Measurements from ENCODE around the gene TDRD12.
"Not testable (repeated sequence)": the region's sequence is repeated elsewhere in the genome, so short reads cannot be mapped to it uniquely, and the experiment has no call there.

Gene TDRD12

DNA sequence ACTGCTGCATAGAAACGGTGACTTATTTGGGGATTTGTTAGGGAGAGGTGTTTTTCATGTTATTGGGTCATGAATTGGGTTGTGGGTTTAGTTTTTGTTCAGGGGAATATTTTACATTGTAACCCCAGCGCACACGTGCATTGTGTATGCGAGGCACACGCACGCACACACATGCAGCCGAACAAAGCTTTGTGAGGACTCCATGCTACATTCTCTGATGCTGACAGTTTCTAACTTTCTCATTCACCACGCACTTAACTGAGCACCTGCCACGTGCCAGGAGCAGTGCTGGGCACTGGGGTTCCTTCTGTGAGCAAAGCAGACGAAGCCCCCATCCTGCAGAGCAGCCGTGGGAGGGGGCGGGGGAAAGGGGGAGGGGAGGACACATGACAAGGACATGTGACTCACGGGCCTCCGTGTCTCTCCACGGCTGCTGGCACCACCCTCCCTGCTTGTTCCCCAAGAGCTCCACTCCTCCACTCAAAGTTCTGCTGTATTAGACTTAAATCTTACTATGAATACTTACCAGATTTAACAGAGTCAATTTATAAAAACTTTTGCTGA lies 94.4 kb downstream of the TDRD12 start:
- no peak for DNase-seq

DNA sequence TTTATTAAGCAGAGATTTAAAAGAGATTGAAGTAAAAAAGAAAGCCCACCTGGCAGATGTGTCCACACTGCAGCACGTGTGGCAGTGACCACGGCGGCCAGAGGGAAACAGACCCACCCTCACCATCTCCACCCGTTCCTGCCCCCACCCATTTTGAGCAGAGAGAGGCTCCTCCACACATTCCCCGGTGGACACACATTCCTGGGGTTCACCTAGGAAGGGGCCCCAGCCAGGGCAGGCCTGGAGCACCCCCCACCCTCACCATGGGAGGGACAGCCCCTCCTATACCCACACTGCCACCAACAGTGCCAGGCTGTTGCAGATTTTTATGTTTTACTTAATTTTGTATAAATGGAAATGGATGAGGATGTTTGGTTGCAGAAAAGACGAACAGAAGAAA lies 95.1 kb downstream of the TDRD12 start:
- no peak for DNase-seq

GRCh38 chr19:32816555-32817099 lies 97.1 kb downstream of the TDRD12 start:
- DNase-seq: no peak

DNA sequence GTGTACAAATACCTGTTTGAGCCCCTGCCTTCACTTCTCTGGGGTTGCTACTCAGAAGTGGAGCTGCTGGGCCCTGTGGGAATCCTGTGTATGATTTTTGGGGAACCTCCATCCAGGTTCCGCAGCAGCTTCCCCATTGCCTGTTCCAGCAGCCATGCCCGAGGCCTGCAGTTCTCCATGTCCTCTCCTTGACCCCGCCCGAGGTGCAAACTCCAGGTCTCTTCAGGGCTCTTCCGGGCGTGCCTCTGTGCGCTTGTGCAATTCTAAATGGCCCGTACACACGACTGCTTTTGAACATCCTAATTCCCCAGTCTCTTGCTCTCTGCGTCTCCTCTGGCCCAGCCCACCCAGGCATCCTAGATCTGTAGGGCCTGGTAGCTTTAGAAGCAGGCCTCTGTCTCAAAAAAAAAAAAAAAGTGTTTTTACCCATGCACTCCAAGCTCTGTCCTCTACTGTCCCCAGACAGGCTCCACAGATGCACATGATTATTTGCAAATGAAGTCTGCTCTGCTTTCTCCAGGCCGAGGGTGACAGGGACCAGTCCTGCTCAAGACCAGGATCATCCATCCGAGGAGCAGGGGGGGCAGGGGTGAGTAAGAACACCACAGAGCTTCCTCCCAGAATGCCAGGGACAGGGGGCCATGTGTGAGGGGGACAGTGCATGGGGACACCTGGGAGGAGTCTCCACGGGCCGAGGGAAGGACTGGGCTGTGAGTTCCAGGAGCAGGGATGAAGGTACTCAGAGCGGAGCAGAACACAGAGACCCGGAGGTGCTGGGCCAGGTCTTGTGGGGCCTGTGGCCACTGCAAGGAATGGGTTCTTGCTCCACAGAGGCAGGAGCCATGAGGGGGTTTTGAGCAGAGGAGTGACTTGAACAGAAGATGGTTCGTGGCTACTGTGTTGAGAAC lies 98.3 kb downstream of the TDRD12 start:
- no peak for DNase-seq

DNA sequence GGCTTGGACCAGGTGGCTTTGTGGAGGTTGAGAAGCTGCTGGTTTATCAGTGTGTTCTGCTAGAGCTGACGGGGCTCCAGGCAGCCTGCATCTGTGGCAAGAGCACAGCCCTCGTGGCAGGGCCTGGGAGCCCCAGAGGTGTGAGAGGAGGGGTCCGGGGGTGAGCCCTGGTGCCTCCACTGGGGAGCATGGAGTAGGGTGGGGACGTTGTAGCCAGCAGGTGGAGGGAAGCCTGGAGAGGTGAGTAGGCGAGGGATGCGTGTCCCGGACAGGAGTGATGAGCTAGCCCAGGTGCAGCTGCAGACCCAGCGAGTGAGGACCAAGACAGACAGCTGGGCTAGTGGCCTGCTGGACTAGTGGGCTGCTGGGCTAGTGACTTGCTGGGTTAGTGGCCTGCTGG lies 99.0 kb downstream of the TDRD12 start:
- DNase-seq: no peak

GRCh38 chr19:32819419-32820400 lies 100.1 kb downstream of the TDRD12 start:
- no peak for DNase-seq

DNA sequence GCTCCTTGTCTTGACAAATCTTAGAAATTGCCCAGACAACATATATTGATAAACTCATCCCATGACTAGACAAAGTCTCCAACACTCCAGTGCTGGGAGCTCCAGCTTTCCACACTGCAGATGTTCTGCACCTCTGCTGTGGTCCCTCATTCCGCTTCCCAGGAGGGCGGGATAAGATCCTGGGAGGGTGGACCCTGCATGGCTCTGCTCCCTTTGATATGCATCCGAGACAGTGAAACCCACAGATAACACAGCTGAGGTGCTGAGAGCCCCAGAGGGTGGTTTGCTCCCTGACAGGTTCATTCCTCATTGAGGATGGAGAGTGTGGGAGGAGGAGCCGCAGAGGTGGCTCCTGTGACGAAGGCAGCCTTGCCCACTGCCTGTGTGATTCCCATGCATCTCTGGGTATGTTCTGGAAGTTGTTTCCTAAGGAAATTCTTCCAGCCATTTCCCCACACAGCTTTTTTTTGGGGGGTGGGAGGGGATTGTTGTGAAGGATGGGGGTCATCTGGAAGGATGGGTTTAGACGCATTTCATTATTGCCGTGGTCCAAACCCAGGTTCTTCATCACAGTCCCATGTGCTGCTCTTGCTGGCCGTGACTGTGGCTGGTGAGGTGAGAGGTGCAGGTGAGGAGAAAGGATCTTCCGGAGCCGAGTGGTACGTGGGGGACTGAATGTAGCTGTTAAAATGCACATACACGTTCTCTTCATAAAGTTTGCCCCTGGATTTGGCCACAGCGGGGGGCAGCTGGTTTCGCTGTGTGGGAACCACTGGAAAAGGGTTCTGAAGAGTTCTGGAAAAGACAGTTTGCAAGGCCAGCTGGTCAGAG lies 103.6 kb downstream of the TDRD12 start:
- DNase-seq: no peak

GRCh38 chr19:32823747-32824102 lies 104.2 kb downstream of the TDRD12 start:
- no peak for DNase-seq

GRCh38 chr19:32824191-32824751 lies 104.7 kb downstream of the TDRD12 start:
- peak; percentile 30 for DNase-seq

DNA sequence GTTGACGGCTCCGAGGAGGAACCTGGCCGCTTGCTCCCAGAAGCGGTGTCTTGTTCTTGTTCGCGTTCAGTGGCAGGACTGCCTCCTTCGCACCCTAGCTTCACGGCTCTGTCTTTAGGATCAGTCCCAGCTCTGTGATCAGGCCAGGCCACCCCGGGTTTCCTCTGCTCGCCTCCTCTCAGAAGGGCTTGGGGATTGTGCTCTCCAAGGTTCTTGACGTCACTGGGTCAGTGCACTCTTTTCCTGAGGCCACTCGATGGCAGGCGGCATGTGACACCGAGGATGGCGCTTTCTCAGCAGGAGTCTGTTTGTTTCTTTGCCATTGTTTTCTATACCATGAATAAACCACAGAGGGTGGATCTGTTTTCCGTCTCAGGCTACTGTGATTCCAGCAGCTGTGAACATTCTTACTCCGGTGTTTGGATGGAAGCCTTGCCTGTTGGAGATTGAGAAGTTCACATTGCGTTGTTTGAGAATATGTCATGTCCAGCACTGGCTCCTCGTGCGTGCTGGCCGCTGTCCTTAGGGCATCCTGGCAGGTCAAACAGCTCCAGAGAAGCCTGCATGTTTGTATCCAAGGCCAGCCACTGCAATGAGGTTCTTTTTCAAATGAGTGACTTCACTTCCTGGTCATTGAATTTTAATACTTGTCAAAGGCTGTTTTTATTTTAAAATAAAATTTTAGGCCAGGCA lies 105.5 kb downstream of the TDRD12 start:
- no peak for DNase-seq

DNA sequence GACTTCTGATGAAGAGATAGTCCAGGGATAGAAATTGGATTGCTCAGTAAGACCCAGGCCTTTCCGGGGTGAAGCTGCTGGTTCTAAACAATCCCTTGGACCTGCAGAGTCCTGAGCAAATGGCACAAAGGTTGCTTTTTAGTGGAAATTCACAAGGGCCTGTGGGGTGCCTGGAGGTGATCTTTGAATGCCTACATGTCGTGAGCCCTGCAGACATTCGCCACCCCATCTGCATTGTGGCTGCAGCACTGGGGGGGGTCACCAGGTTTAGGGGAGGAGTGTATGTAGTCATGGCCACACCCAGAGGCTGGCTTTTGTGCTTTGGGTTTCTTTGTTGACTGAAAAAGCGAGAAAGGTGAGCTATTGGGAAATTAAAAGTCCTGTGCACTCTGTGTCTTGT lies 108.6 kb downstream of the TDRD12 start:
- DNase-seq: no peak

- DNase-seq: no peak
Measured at GRCh38 chr19:32828643-32829344, 109.2 kb downstream of the TDRD12 start.

DNA sequence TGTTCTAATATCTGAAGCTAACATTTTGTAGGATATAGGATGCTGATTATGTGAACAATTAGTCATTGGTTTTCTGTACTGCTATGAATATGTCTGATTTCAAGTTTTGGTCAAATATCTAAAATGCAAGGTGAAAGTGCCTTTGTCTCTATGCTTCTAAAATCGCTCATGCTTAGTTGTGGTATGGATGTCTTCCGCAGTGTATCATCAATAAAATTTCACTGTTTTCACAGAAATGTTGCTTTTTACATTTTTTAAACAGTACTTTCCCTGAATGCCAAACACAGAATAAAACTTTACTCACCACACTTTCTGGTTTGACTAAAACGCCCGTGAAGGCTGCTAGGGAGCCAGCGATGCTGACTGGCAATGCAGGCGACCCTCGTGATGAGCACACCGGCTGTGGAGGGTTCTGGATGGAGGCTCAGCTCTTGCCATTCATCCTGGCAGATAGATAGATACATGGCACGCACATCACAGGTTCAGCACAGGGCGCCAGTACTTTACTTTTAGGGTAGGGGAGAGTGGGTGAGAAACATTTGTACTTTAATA lies 109.9 kb downstream of the TDRD12 start:
- no peak for DNase-seq

- no peak for DNase-seq
Measured at GRCh38 chr19:32830231-32831014, 110.9 kb downstream of the TDRD12 start.

- DNase-seq: no peak
Measured at GRCh38 chr19:32831611-32832010, 112.0 kb downstream of the TDRD12 start.

GRCh38 chr19:32832094-32832493 lies 112.5 kb downstream of the TDRD12 start:
- not testable (repeated sequence) for DNase-seq

GRCh38 chr19:32832825-32833224 lies 113.3 kb downstream of the TDRD12 start:
- DNase-seq: not testable (repeated sequence)

DNA sequence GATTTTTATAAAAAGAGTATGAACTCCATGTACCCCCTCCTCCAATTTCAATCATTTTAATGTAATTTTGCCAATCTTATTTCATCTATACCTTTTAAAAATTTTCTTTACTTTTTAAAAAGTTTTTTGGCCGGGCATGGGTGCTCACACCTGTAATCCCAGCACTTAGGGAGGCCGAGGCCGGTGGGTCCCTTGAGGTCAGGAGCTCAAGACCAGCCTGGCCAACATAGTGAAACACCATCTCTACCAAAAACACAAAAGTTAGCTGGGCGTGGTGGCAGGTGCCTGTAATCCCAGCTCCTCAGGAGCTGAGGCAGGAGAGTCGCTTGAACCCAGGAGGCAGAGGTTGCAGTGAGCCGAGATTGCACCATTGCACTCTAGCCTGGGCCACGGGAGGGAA lies 113.8 kb downstream of the TDRD12 start:
- DNase-seq: not testable (repeated sequence)

- no peak for DNase-seq
Measured at GRCh38 chr19:32837531-32837930, 118.0 kb downstream of the TDRD12 start.
